ENCODE measurements around the gene PDE4B. TPM values are rescaled to one million over a fixed set of nuclear protein-coding genes. Genes with fewer than 3 reads are reported as not detected.
"Not testable (repeated sequence)": the region's sequence is repeated elsewhere in the genome, so short reads cannot be mapped to it uniquely, and the experiment has no call there.

The PDE4B gene
- total RNA-seq, 2 experiments from 2014 or later = 23.4 to 26.2 TPM

- CTCF ChIA-PET = interaction anchor here (1.0 kb wide), 1 partner anchor 9 kb away, joined by 3 read pairs; no protein-coding TSS in a partner anchor
- H3K9me3 Mint-ChIP-seq = peaks cover 29% of the 10 kb centered on the region
- H3K4me1 Mint-ChIP-seq (ENCODE audit: low read depth) = peaks cover 10% of the 10 kb centered on the region
- H3K27ac Mint-ChIP-seq = no peak overlapping the region
- H3K4me3 Mint-ChIP-seq = no peak overlapping the region
- H3K27me3 Mint-ChIP-seq (ENCODE audit: low read depth) = no peaks in the 10 kb centered on the region
- H3K36me3 Mint-ChIP-seq (ENCODE audit: low read depth) = peaks cover 11% of the 10 kb centered on the region
- no peak for DNase-seq
- intact Hi-C loops (cut with micrococcal nuclease) = no loop called here
These were observed 621.1 kb downstream of the PDE4B start for GRCh38 chr1:66413838-66414175.

GRCh38 chr1:66415281-66415680 is 622.6 kb downstream of the PDE4B start:
- H3K4me1 Mint-ChIP-seq (ENCODE audit: low read depth) = peaks cover 10% of the 10 kb centered on the region
- no peaks in the 10 kb centered on the region for H3K27me3 Mint-ChIP-seq (ENCODE audit: low read depth)
- peaks cover 11% of the 10 kb centered on the region for H3K36me3 Mint-ChIP-seq (ENCODE audit: low read depth)
- H3K9me3 Mint-ChIP-seq = peaks cover 30% of the 10 kb centered on the region
- CTCF ChIA-PET = interaction anchor here (1.3 kb wide), 1 partner anchor 31 kb away, joined by 3 read pairs; no protein-coding TSS in a partner anchor
- no peak overlapping the region for H3K27ac Mint-ChIP-seq
- no peak overlapping the region for H3K4me3 Mint-ChIP-seq
- no peak for DNase-seq
- intact Hi-C loops (cut with micrococcal nuclease) = no loop called here

- Mint-ChIP-seq H3K36me3 (ENCODE audit: low read depth) (peaks cover 11% of the 10 kb centered on the region), H3K27ac (no peak overlapping the region), H3K4me1 (ENCODE audit: low read depth) (peaks cover 6% of the 10 kb centered on the region), H3K9me3 (peaks cover 30% of the 10 kb centered on the region), H3K27me3 (ENCODE audit: low read depth) (no peaks in the 10 kb centered on the region), H3K4me3 (no peak overlapping the region)
- CTCF ChIA-PET = no interaction called here
- intact Hi-C loops (cut with micrococcal nuclease) = loop anchor here (2.0 kb wide), 1 partner anchor 15 kb away; no protein-coding TSS in a partner anchor
- DNase-seq = no peak
These were observed 623.2 kb downstream of the PDE4B start for GRCh38 chr1:66415866-66416265.

GRCh38 chr1:66416295-66416694 is 623.6 kb downstream of the PDE4B start:
- DNase-seq = no peak
- intact Hi-C loops (cut with micrococcal nuclease) = loop anchor here (2.0 kb wide), 1 partner anchor 15 kb away; no protein-coding TSS in a partner anchor
- CTCF ChIA-PET = interaction anchor here (0.6 kb wide), 1 partner anchor 170 kb away, joined by 3 read pairs; no protein-coding TSS in a partner anchor

GRCh38 chr1:66418021-66418420 is 625.3 kb downstream of the PDE4B start:
- H3K27ac Mint-ChIP-seq = no peak overlapping the region
- H3K4me1 Mint-ChIP-seq (ENCODE audit: low read depth) = no peaks in the 10 kb centered on the region
- DNase-seq = no peak
- H3K9me3 Mint-ChIP-seq = peaks cover 28% of the 10 kb centered on the region
- no peaks in the 10 kb centered on the region for H3K27me3 Mint-ChIP-seq (ENCODE audit: low read depth)
- CTCF ChIA-PET = no interaction called here
- intact Hi-C loops (cut with micrococcal nuclease) = no loop called here
- H3K4me3 Mint-ChIP-seq = no peak overlapping the region
- H3K36me3 Mint-ChIP-seq (ENCODE audit: low read depth) = peaks cover 11% of the 10 kb centered on the region

More at GRCh38 chr1:66416295-66416694, 623.6 kb downstream of the PDE4B start:
- Mint-ChIP-seq H3K27me3 (ENCODE audit: low read depth) (no peaks in the 10 kb centered on the region), H3K4me3 (no peak overlapping the region), H3K27ac (no peak overlapping the region), H3K9me3 (peaks cover 29% of the 10 kb centered on the region), H3K4me1 (ENCODE audit: low read depth) (peaks cover 2% of the 10 kb centered on the region), H3K36me3 (ENCODE audit: low read depth) (peaks cover 11% of the 10 kb centered on the region)

DNA sequence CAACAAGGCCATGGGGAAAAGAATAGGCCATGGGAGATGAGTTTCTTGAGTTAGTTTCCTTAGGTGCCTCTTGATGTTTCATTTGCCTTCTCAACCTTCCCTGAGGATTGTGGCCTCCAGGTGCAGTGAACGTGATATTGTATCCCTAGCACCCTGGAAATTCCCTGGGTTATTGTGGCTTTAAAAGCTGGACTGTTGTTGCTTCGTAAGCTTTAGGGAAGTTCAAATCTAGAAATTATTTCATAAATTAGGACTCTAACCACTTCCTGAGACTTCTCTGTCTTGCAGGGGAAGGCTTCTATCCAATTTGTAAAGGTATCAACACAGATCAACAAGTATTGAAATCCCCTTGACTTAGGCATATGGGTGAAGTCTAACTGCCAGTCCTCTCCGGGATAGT is 627.5 kb downstream of the PDE4B start:
- H3K27ac Mint-ChIP-seq; H3K4me3 Mint-ChIP-seq; intact Hi-C loops (cut with micrococcal nuclease); DNase-seq; H3K27me3 Mint-ChIP-seq (ENCODE audit: low read depth); H3K4me1 Mint-ChIP-seq (ENCODE audit: low read depth): not testable (repeated sequence)
- CTCF ChIA-PET = interaction anchor here (0.6 kb wide), 1 partner anchor 50 kb away, joined by 3 read pairs; no protein-coding TSS in a partner anchor
- peaks cover 28% of the 10 kb centered on the region for H3K9me3 Mint-ChIP-seq
- peaks cover 11% of the 10 kb centered on the region for H3K36me3 Mint-ChIP-seq (ENCODE audit: low read depth)

DNA sequence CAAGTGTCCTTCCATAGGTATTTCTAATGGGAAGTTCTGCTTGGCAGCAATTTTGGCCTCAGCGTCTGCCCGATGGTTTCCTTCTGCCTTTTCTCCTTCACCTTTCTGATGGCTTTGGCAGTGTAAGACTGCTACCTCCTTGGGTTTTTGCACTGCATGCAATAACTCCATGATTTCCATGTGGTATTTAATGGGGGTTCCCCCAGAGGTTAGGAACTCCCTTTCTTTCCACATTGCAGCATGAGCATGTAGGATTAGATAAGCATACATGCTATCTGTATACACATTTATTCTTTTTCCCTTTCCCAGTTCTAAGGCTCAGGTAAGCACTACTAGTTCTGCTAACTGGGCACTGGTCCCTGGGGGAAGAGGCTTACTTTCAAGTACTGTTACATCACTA is 628.2 kb downstream of the PDE4B start:
- H3K27ac Mint-ChIP-seq; H3K4me1 Mint-ChIP-seq (ENCODE audit: low read depth); DNase-seq; CTCF ChIA-PET; H3K4me3 Mint-ChIP-seq; intact Hi-C loops (cut with micrococcal nuclease); H3K27me3 Mint-ChIP-seq (ENCODE audit: low read depth): not testable (repeated sequence)
- peaks cover 28% of the 10 kb centered on the region for H3K9me3 Mint-ChIP-seq
- peaks cover 11% of the 10 kb centered on the region for H3K36me3 Mint-ChIP-seq (ENCODE audit: low read depth)

DNA sequence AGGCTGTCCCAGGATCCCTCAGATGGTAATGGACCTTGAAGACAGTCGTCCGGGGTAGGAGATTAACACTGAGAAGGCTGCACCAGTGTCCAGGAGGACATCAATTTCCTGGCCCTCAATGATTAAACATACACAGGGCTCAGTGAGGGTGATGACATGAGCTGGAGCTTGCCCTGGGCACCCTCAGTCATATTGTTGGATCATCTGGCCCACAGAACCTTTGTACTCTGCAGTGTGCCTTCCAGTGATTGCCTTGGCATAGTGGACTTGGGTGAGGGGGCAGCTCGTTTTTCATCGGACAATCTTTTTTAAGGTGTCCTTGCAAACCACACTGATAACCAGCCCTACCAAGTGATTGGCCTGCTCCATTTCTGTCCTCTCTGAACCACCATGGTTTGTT is 630.1 kb downstream of the PDE4B start:
- Mint-ChIP-seq H3K9me3 (peaks cover 15% of the 10 kb centered on the region), H3K4me1 (ENCODE audit: low read depth) (peaks cover 14% of the 10 kb centered on the region), H3K27ac (no peak overlapping the region), H3K4me3 (no peak overlapping the region), H3K36me3 (ENCODE audit: low read depth) (peaks cover 6% of the 10 kb centered on the region), H3K27me3 (ENCODE audit: low read depth) (no peaks in the 10 kb centered on the region)
- intact Hi-C loops (cut with micrococcal nuclease) = no loop called here
- DNase-seq = no peak
- CTCF ChIA-PET = interaction anchor here (0.8 kb wide), 1 partner anchor 14 kb away, joined by 4 read pairs; no protein-coding TSS in a partner anchor

All from activated naive CD4-positive, alpha-beta T cell treated with anti-CD3 and anti-CD28 coated beads for 36 hours (primary cell).